Naive thymus-derived CD4-positive, alpha-beta T cell (primary cell): Measurements from ENCODE around the gene PROSER3. TPM values are rescaled to one million over a fixed set of nuclear protein-coding genes. Genes with fewer than 3 reads are reported as not detected.
A peak's percentile ranks its signal among the peaks of the same experiment; 100 is the strongest.
"Not testable (repeated sequence)": the region's sequence is repeated elsewhere in the genome, so short reads cannot be mapped to it uniquely, and the experiment has no call there.

Experiments
- ATAC-seq: fragments of 150-1000 bp; cut with Tn5 transposase; 2 replicates; pipeline ENCODE4 v1.10.0; 2021; ENCODE audit warnings: mild to moderate bottlenecking, moderate library complexity
- CTCF ChIA-PET: fragments of 350-600 bp; sonication (Branson Sonifier 250); formaldehyde crosslinking; loops from one replicate; lab custom pipeline; 2021; ENCODE audit warnings: antibody characterized with exemption; lab: Charles Lee
- POLR2A ChIA-PET: fragments of 350-600 bp; sonication (Branson Sonifier 250); formaldehyde crosslinking; loops from one replicate; lab custom pipeline; 2021; ENCODE audit warnings: antibody characterized with exemption, inconsistent platforms; lab: Charles Lee
- DNase-seq, 9 donors: peaks; one replicate each; pipeline versions ENCODE4 v3.0.0 to v3.0.0-alpha.2; 2020 to 2022; ENCODE audit warnings: mixed read lengths in 1 of 9
- H3K27ac ChIP-seq: one replicate; pipeline ENCODE4 v1.7.0; 2013; ENCODE audit warnings: mild to moderate bottlenecking, low read depth, low read length, moderate library complexity
- H3K27me3 ChIP-seq, 2 donors: one replicate each; pipeline ENCODE4 v1.7.0; 2013; ENCODE audit warnings: low read length in 2 of 2, mild to moderate bottlenecking in 2 of 2, moderate library complexity in 2 of 2; ENCODE audit not compliant: control insufficient read depth in 2 of 2, insufficient read depth in 2 of 2
- H3K36me3 ChIP-seq, 3 experiments: 1 replicate in 2 of 3; 2 replicates in 1 of 3; pipeline ENCODE4 v1.7.0; 2013; ENCODE audit warnings: low read length in 3 of 3, mild to moderate bottlenecking in 3 of 3, moderate library complexity in 1 of 3; ENCODE audit not compliant: insufficient read depth in 3 of 3, control insufficient read depth in 2 of 3
- H3K4me1 ChIP-seq, 2 donors: one replicate each; pipeline ENCODE4 v1.7.0; 2013; ENCODE audit warnings: low read length in 2 of 2, mild to moderate bottlenecking in 2 of 2, moderate library complexity in 1 of 2; ENCODE audit not compliant: control insufficient read depth in 2 of 2, insufficient read depth in 2 of 2
- H3K4me3 ChIP-seq: 2 replicates; pipeline ENCODE4 v1.7.0; 2013; ENCODE audit warnings: mild to moderate bottlenecking, low read length
- H3K9me3 ChIP-seq, 3 experiments: 1 replicate in 2 of 3; 2 replicates in 1 of 3; pipeline ENCODE4 v1.7.0; 2013; ENCODE audit warnings: low read length in 3 of 3; ENCODE audit not compliant: control insufficient read depth in 2 of 3
- H3K27ac Mint-ChIP-seq, 9 donors: one replicate each; pipeline ENCODE4 v1.8.0; 2020 to 2022; ENCODE audit warnings: mixed read lengths in 9 of 9, mild to moderate bottlenecking in 8 of 9, moderate library complexity in 5 of 9, inconsistent platforms in 2 of 9
- H3K27me3 Mint-ChIP-seq, 5 donors: one replicate each; pipeline ENCODE4 v1.8.0; 2021 to 2022; ENCODE audit warnings: mixed read lengths in 5 of 5, mild to moderate bottlenecking in 1 of 5
- H3K36me3 Mint-ChIP-seq, 5 donors: one replicate each; pipeline ENCODE4 v1.8.0; 2020 to 2022; ENCODE audit warnings: mixed read lengths in 5 of 5, mild to moderate bottlenecking in 3 of 5, inconsistent platforms in 1 of 5
- H3K4me1 Mint-ChIP-seq, 7 donors: one replicate each; pipeline ENCODE4 v1.8.0; 2020 to 2022; ENCODE audit warnings: mixed read lengths in 7 of 7, mild to moderate bottlenecking in 3 of 7, inconsistent platforms in 1 of 7
- H3K4me3 Mint-ChIP-seq, 10 donors: one replicate each; pipeline ENCODE4 v1.8.0; 2020 to 2022; ENCODE audit warnings: mild to moderate bottlenecking in 10 of 10, mixed read lengths in 10 of 10, moderate library complexity in 6 of 10, inconsistent platforms in 2 of 10
- H3K9me3 Mint-ChIP-seq, 11 donors: one replicate each; pipeline ENCODE4 v1.8.0; 2020 to 2022; ENCODE audit warnings: mixed read lengths in 11 of 11, mild to moderate bottlenecking in 4 of 11, inconsistent platforms in 1 of 11, moderate library complexity in 1 of 11
- intact Hi-C, 2 donors: fragments of 100-400 bp; cut with micrococcal nuclease; formaldehyde crosslinking; loops; one replicate each; pipeline ENCODE4 v1.15.1; 2023
- polyA plus RNA-seq, 2 donors: library from polyadenylated mRNA; unstranded; fragments of 300-500 nt; fragmentation: Illumina TruSeq; gene quantifications; one replicate each; pipeline ENCODE4 v1.2.3, GENCODE V29; 2021
- total RNA-seq, 6 experiments: library from RNA in 5 of 6; stranded (reverse) in 5 of 6; gene quantifications; 1 replicate in 5 of 6; 2 replicates in 1 of 6; pipeline ENCODE4 v1.2.3 and lab custom pipeline; 2021 to 2026

PROSER3 gene
- total and polyA plus RNA-seq, 7 experiments from 2014 or later = 5.4 to 47.3 (median 36.4) TPM

- intact Hi-C loops = no loop called here
- no peak overlapping the region for H3K27ac Mint-ChIP-seq
- no peak for DNase-seq
- peak overlapping the region in 3 of 10 donors; percentile 4 to 45 (median 16) for H3K4me3 Mint-ChIP-seq
- no peaks in the 10 kb centered on the region for H3K9me3 ChIP-seq
- no peak for ATAC-seq
- ChIA-PET POLR2A (interaction anchor here (1.0 to 1.3 kb wide), 2 partner anchors 13 to 23 kb away, joined by 3 to 4 read pairs; no protein-coding TSS in a partner anchor), CTCF (no interaction called here)
- H3K4me1 Mint-ChIP-seq = peaks cover 13 to 39% (median 22%) of the 10 kb centered on the region in 7 donors
- H3K27me3 ChIP-seq = no peaks in the 10 kb centered on the region
- H3K36me3 ChIP-seq = peaks cover 37 to 65% (median 37%) of the 10 kb centered on the region in 3 experiments
- no peak overlapping the region for H3K4me3 ChIP-seq
- no peaks in the 10 kb centered on the region for H3K9me3 Mint-ChIP-seq
- peaks cover 10 to 15% of the 10 kb centered on the region in 2 donors for H3K4me1 ChIP-seq
- H3K36me3 Mint-ChIP-seq = peaks cover 0 to 36% (median 4%) of the 10 kb centered on the region in 5 donors
- no peaks in the 10 kb centered on the region for H3K27me3 Mint-ChIP-seq
- H3K27ac ChIP-seq = no peak overlapping the region
Observed at GRCh38 chr19:35721374-35721773, 36.6 kb upstream of the PROSER3 start.

DNA sequence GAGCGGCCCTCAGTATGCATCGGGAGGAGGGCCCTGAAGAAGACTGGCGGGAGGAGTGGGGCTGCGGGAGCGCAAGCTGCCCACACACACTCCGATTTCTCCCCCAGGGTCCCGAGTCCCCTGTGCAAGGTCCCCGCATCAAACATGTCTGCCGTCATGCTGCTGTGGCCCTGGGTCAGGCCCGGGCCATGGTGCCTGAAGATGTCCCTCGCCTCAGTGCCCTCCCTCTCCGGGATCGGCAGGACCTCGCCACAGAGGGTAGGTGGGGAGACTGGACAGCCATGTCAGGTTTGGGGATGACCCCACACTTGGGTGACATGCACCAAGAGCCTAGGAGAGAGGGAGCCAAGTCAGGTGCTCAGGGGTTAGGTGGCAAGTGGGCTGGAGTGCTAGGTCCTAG is 35.5 kb upstream of the PROSER3 start:
- Mint-ChIP-seq H3K4me1 (peaks cover 8 to 34% (median 18%) of the 10 kb centered on the region in 7 donors), H3K4me3 (no peak overlapping the region), H3K27me3 (no peaks in the 10 kb centered on the region), H3K9me3 (no peaks in the 10 kb centered on the region), H3K36me3 (peaks cover 0 to 42% (median 4%) of the 10 kb centered on the region in 5 donors), H3K27ac (no peak overlapping the region)
- no peak overlapping the region for H3K4me3 ChIP-seq
- ChIA-PET CTCF (no interaction called here), POLR2A (interaction anchor here (1.3 kb wide), 1 partner anchor 12 kb away, joined by 3 read pairs; no protein-coding TSS in a partner anchor)
- H3K27ac ChIP-seq = no peak overlapping the region
- intact Hi-C loops = loop anchor here in 1 of 2 donors (1.0 kb wide), 1 partner anchor 15 kb away; no protein-coding TSS in a partner anchor
- peaks cover 10 to 13% of the 10 kb centered on the region in 2 donors for H3K4me1 ChIP-seq
- H3K9me3 ChIP-seq = no peaks in the 10 kb centered on the region
- no peak for ATAC-seq
- no peaks in the 10 kb centered on the region for H3K27me3 ChIP-seq
- H3K36me3 ChIP-seq = peaks cover 39 to 76% (median 45%) of the 10 kb centered on the region in 3 experiments
- no peak for DNase-seq

DNA sequence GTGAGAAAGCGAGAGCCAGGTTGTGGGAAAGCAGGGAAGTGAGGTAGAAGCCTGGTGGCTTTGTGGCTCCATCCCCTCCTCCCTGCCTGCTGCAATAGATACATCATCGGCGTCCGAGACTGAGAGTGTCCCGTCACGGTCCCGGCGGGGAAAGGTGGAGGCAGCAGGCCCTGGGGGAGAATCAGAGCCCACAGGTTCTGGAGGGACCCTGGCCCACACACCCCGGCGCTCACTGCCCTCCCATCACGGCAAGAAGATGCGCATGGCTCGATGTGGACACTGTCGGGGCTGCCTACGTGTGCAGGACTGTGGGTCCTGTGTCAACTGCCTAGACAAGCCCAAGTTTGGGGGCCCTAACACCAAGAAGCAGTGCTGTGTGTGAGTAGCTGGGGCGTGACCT is 35.1 kb upstream of the PROSER3 start:
- no peak overlapping the region for H3K27ac Mint-ChIP-seq
- DNase-seq = no peak
- H3K9me3 Mint-ChIP-seq = no peaks in the 10 kb centered on the region
- H3K27me3 Mint-ChIP-seq = no peaks in the 10 kb centered on the region
- ChIA-PET CTCF (interaction anchor here (0.6 kb wide), 1 partner anchor 28 kb away, joined by 3 read pairs; no protein-coding TSS in a partner anchor), POLR2A (interaction anchor here (1.1 to 1.3 kb wide), 2 partner anchors 11 to 18 kb away, joined by 3 to 6 read pairs; no protein-coding TSS in a partner anchor)
- peaks cover 39 to 81% (median 49%) of the 10 kb centered on the region in 3 experiments for H3K36me3 ChIP-seq
- no peak overlapping the region for H3K4me3 Mint-ChIP-seq
- no peak overlapping the region for H3K4me3 ChIP-seq
- peaks cover 0 to 42% (median 4%) of the 10 kb centered on the region in 5 donors for H3K36me3 Mint-ChIP-seq
- ATAC-seq = no peak
- H3K4me1 Mint-ChIP-seq = peaks cover 8 to 34% (median 18%) of the 10 kb centered on the region in 7 donors
- intact Hi-C loops = loop anchor here in 1 of 2 donors (1.0 kb wide), 1 partner anchor 14 kb away; no protein-coding TSS in a partner anchor
- H3K27me3 ChIP-seq = no peaks in the 10 kb centered on the region
- H3K27ac ChIP-seq = no peak overlapping the region
- no peaks in the 10 kb centered on the region for H3K9me3 ChIP-seq
- H3K4me1 ChIP-seq = peaks cover 10 to 13% of the 10 kb centered on the region in 2 donors

DNA sequence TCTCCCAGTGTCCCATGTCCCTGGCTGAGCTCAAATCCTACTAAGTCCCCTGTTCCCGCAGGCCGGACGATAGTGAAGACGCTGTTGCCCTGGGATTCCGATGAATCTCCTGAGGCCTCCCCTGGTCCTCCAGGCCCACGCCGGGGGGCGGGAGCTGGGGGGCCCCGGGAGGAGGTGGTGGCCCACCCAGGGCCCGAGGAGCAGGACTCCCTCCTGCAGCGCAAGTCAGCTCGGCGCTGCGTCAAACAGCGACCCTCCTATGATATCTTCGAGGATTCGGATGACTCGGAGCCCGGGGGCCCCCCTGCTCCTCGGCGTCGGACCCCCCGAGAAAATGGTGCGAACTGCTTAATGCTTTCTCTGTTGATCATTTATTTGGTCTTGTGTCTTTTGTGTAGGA is 34.3 kb upstream of the PROSER3 start:
- ChIA-PET POLR2A (interaction anchor here (1.0 to 1.1 kb wide), 2 partner anchors 17 to 25 kb away, joined by 5 to 6 read pairs; partner anchors contain the start of gene LIN37), CTCF (interaction anchor here (0.6 kb wide), 2 partner anchors 26 to 155 kb away, joined by 3 to 4 read pairs; no protein-coding TSS in a partner anchor)
- no peak for DNase-seq
- no peak overlapping the region for H3K27ac ChIP-seq
- no peaks in the 10 kb centered on the region for H3K27me3 Mint-ChIP-seq
- ATAC-seq = no peak
- H3K4me1 Mint-ChIP-seq = peaks cover 8 to 32% (median 15%) of the 10 kb centered on the region in 7 donors
- H3K4me3 ChIP-seq = no peak overlapping the region
- H3K9me3 ChIP-seq = no peaks in the 10 kb centered on the region
- H3K27me3 ChIP-seq = no peaks in the 10 kb centered on the region
- no peak overlapping the region for H3K27ac Mint-ChIP-seq
- no peak overlapping the region for H3K4me3 Mint-ChIP-seq
- H3K36me3 ChIP-seq = peaks cover 39 to 88% (median 52%) of the 10 kb centered on the region in 3 experiments
- H3K4me1 ChIP-seq = peaks cover 8 to 11% of the 10 kb centered on the region in 2 donors
- intact Hi-C loops = no loop called here
- no peaks in the 10 kb centered on the region for H3K9me3 Mint-ChIP-seq
- H3K36me3 Mint-ChIP-seq = peaks cover 0 to 49% (median 4%) of the 10 kb centered on the region in 5 donors

DNA sequence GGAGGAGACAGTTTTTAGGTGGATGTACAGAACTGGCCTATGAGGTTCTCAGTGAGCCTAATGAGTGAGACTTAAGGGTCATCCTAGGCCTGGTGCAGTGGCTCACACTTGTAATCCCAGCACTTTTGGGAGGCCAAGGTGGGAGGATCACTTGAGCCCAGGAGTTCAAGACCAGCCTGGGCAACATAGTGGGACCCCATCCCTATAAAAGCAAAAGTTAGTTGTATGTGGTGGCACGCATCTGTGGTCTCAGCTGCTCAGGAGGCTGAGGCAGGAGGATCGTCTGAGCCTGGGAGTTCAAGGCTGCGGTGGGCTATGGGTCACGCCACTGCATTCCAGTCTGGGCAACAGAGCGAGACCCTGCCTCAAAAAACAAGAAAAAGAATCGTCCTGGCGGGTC is 33.8 kb upstream of the PROSER3 start:
- H3K9me3 ChIP-seq, H3K9me3 Mint-ChIP-seq, H3K27me3 Mint-ChIP-seq, H3K27ac Mint-ChIP-seq, CTCF ChIA-PET, H3K4me1 ChIP-seq, intact Hi-C loops, H3K4me3 Mint-ChIP-seq, H3K4me3 ChIP-seq, H3K27ac ChIP-seq, ATAC-seq, H3K27me3 ChIP-seq, DNase-seq: not testable (repeated sequence)
- Mint-ChIP-seq H3K4me1 (peaks cover 7 to 28% (median 11%) of the 10 kb centered on the region in 7 donors), H3K36me3 (peaks cover 0 to 49% (median 4%) of the 10 kb centered on the region in 5 donors)
- POLR2A ChIA-PET = interaction anchor here (1.0 kb wide), 1 partner anchor 24 kb away, joined by 5 read pairs; the partner anchor contains the start of gene LIN37
- peaks cover 39 to 93% (median 52%) of the 10 kb centered on the region in 3 experiments for H3K36me3 ChIP-seq

- Mint-ChIP-seq H3K27me3 (no peaks in the 10 kb centered on the region), H3K27ac (no peak overlapping the region), H3K4me1 (peaks cover 3 to 24% (median 11%) of the 10 kb centered on the region in 7 donors), H3K4me3 (no peak overlapping the region), H3K9me3 (no peaks in the 10 kb centered on the region), H3K36me3 (peaks cover 0 to 53% (median 4%) of the 10 kb centered on the region in 5 donors)
- DNase-seq (no peak), ATAC-seq (no peak)
- intact Hi-C loops = no loop called here
- Histone ChIP-seq H3K27me3 (no peaks in the 10 kb centered on the region), H3K4me3 (no peak overlapping the region), H3K27ac (no peak overlapping the region), H3K9me3 (no peaks in the 10 kb centered on the region), H3K4me1 (peaks cover 0 to 2% of the 10 kb centered on the region in 2 donors), H3K36me3 (peaks cover 39 to 96% (median 52%) of the 10 kb centered on the region in 3 experiments)
- CTCF ChIA-PET = no interaction called here
- POLR2A ChIA-PET = no interaction called here
Observed at GRCh38 chr19:35724560-35724959, 33.4 kb upstream of the PROSER3 start.
